Upper lobe of left lung (tissue), 4 donors: ENCODE results near the gene TSPAN12.

ENCODE experiments used
- CTCF ChIP-seq, 6 experiments: fragments of 450-650 bp in 4 of 6; fragments of 200-600 bp in 2 of 6; sonication (generic) in 2 of 6; IDR thresholded peaks; one replicate each; pipeline ENCODE4 v1.5.1; 2016 to 2019; ENCODE audit warnings: antibody characterized with exemption in 6 of 6
- EP300 ChIP-seq, 4 donors: sonication (generic); formaldehyde crosslinking; IDR thresholded peaks; one replicate each; pipeline ENCODE4 v1.5.1; 2017; ENCODE audit warnings: antibody characterized with exemption in 4 of 4, control low read depth in 2 of 4
- POLR2A ChIP-seq, 4 donors: fragments of 450-650 bp; IDR thresholded peaks; one replicate each; pipeline ENCODE4 v1.5.1; 2016 to 2017; ENCODE audit warnings: antibody characterized with exemption in 4 of 4, mild to moderate bottlenecking in 2 of 4
- POLR2AphosphoS5 ChIP-seq, 2 donors: sonication (generic); formaldehyde crosslinking; IDR thresholded peaks; one replicate each; pipeline ENCODE4 v1.5.1; 2017; ENCODE audit warnings: antibody characterized with exemption in 2 of 2

GRCh38 chr7:120825576-120825975, 32.4 kb downstream of the TSPAN12 start:
- TF ChIP-seq EP300 (IDR thresholded peaks at IDR 0.05) (no peak), CTCF (IDR thresholded peaks at IDR 0.05) (no peak), POLR2A (IDR thresholded peaks at IDR 0.05) (no peak), POLR2AphosphoS5 (IDR thresholded peaks at IDR 0.05) (no peak)
